ENCODE results near the gene RETREG1.

DNA sequence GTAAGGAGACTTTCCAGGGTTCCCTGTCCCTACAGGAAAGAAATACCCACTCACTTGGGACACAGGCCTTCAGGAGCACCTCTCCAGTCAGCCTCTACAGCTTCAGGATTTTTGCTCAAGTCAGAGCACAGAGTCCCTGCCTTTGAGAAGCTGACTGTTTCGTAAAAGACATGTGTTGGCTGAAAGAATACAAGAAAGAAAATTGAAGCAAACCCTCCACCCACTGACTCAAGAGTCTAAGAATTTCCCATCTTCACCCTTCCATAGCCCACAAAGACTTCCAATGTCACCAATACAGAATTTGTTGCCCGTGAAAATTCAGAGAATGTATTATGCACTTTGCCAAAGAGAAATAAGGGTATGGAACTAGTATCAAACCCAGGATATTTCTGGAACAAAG lies 98.2 kb downstream of the RETREG1 start:
- TF ChIP-seq, protein P1, sequence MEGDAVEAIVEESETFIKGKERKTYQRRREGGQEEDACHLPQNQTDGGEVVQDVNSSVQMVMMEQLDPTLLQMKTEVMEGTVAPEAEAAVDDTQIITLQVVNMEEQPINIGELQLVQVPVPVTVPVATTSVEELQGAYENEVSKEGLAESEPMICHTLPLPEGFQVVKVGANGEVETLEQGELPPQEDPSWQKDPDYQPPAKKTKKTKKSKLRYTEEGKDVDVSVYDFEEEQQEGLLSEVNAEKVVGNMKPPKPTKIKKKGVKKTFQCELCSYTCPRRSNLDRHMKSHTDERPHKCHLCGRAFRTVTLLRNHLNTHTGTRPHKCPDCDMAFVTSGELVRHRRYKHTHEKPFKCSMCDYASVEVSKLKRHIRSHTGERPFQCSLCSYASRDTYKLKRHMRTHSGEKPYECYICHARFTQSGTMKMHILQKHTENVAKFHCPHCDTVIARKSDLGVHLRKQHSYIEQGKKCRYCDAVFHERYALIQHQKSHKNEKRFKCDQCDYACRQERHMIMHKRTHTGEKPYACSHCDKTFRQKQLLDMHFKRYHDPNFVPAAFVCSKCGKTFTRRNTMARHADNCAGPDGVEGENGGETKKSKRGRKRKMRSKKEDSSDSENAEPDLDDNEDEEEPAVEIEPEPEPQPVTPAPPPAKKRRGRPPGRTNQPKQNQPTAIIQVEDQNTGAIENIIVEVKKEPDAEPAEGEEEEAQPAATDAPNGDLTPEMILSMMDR (IDR thresholded peaks at IDR 0.05), result no peak
- TF ChIP-seq POLR2A (IDR thresholded peaks at IDR 0.05), result no peak

All from Peyer's patch (tissue), 4 donors.